Cardiac muscle cell (in vitro differentiated cells and primary cell): ENCODE measurements around the gene NCAM1. TPM values are rescaled to one million over a fixed set of nuclear protein-coding genes. Genes with fewer than 3 reads are reported as not detected.
A peak's percentile ranks its signal among the peaks of the same experiment; 100 is the strongest.

Source experiments
- DNase-seq, 2 donors: peaks; one replicate each; pipeline versions ENCODE4 v3.0.0 to v3.0.0-alpha.2; 2010 to 2017; ENCODE audit warnings: low read depth in 1 of 2, low spot score in 1 of 2
- H3K27ac ChIP-seq: fragments of 200-600 bp; sonication (generic); 2 replicates; pipeline ENCODE4 v1.5.1; 2016
- H3K27me3 ChIP-seq: fragments of 200-600 bp; sonication (generic); 2 replicates; pipeline ENCODE4 v1.6.0; 2016; ENCODE audit warnings: control low read depth
- H3K36me3 ChIP-seq: fragments of 200-600 bp; sonication (generic); 2 replicates; pipeline ENCODE4 v1.5.1; 2016; ENCODE audit warnings: control low read depth
- H3K4me1 ChIP-seq: fragments of 200-600 bp; sonication (generic); 2 replicates; pipeline ENCODE4 v1.8.1; 2017; ENCODE audit warnings: low read depth, mild to moderate bottlenecking, mixed run types
- H3K4me3 ChIP-seq: fragments of 200-600 bp; sonication (generic); 2 replicates; pipeline ENCODE4 v1.5.1; 2016; ENCODE audit warnings: mild to moderate bottlenecking
- H3K9me3 ChIP-seq: fragments of 200-600 bp; sonication (generic); 2 replicates; pipeline ENCODE4 v1.5.1; 2017; ENCODE audit warnings: low read depth, mild to moderate bottlenecking, control low read depth
- CTCF ChIP-seq: IDR thresholded peaks from 2 replicates; pipeline ENCODE4 v1.5.1; 2012; ENCODE audit warnings: low read depth, mild to moderate bottlenecking, low read length
- polyA plus RNA-seq: library from polyadenylated mRNA; unstranded; fragments of >200 nt; fragmentation: Nextera tagmentation; extraction: Ambion mirVana; gene quantifications from 2 replicates; pipeline ENCODE4 v1.2.1, GENCODE V29; 2016
- total RNA-seq: library from RNA; depleted of rRNA; stranded (reverse); fragments of >200 nt; gene quantifications from 2 replicates; pipeline ENCODE4 v1.2.3, GENCODE V29; 2016

NCAM1 gene
- total and polyA plus RNA-seq, 2 experiments from 2014 or later, result 61.9 to 203 TPM

- no peaks in the 10 kb centered on the region for H3K9me3 ChIP-seq
- H3K27me3 ChIP-seq, result no peaks in the 10 kb centered on the region
- no peak overlapping the region for H3K4me3 ChIP-seq
- no peaks in the 10 kb centered on the region for H3K36me3 ChIP-seq
- no peak for DNase-seq
- H3K27ac ChIP-seq, result no peak overlapping the region
- TF ChIP-seq CTCF, result no peak
- H3K4me1 ChIP-seq, result peaks cover 22% of the 10 kb centered on the region
Observed at GRCh38 chr11:113121746-113122145, 160.5 kb downstream of the NCAM1 start.

- no peaks in the 10 kb centered on the region for H3K9me3 ChIP-seq
- no peak for TF ChIP-seq CTCF
- DNase-seq, result no peak
- H3K36me3 ChIP-seq, result no peaks in the 10 kb centered on the region
- no peak overlapping the region for H3K4me3 ChIP-seq
- no peaks in the 10 kb centered on the region for H3K27me3 ChIP-seq
- peaks cover 16% of the 10 kb centered on the region for H3K4me1 ChIP-seq
- no peak overlapping the region for H3K27ac ChIP-seq
Observed at GRCh38 chr11:113124006-113124405, 162.8 kb downstream of the NCAM1 start.

GRCh38 chr11:113124578-113124977 lies 163.4 kb downstream of the NCAM1 start:
- no peaks in the 10 kb centered on the region for H3K36me3 ChIP-seq
- H3K27ac ChIP-seq, result no peak overlapping the region
- no peak for TF ChIP-seq CTCF

GRCh38 chr11:113129261-113129992 lies 168.2 kb downstream of the NCAM1 start:
- no peaks in the 10 kb centered on the region for H3K36me3 ChIP-seq
- TF ChIP-seq CTCF, result no peak
- no peak overlapping the region for H3K4me3 ChIP-seq
- H3K27me3 ChIP-seq, result no peaks in the 10 kb centered on the region
- H3K27ac ChIP-seq, result no peak overlapping the region
- peaks cover 17% of the 10 kb centered on the region for H3K4me1 ChIP-seq
- no peak for DNase-seq
- no peaks in the 10 kb centered on the region for H3K9me3 ChIP-seq

More at GRCh38 chr11:113124578-113124977, 163.4 kb downstream of the NCAM1 start:
- Histone ChIP-seq H3K27me3 (no peaks in the 10 kb centered on the region), H3K9me3 (no peaks in the 10 kb centered on the region), H3K4me1 (peaks cover 13% of the 10 kb centered on the region), H3K4me3 (no peak overlapping the region)
- no peak for DNase-seq

GRCh38 chr11:113131036-113131775 lies 170.0 kb downstream of the NCAM1 start:
- Histone ChIP-seq H3K4me1 (peaks cover 17% of the 10 kb centered on the region), H3K9me3 (no peaks in the 10 kb centered on the region), H3K27ac (peak overlapping the region; percentile 76), H3K36me3 (no peaks in the 10 kb centered on the region), H3K4me3 (no peak overlapping the region), H3K27me3 (no peaks in the 10 kb centered on the region)
- DNase-seq, result no peak
- TF ChIP-seq CTCF, result no peak
